ENCODE results near the gene NR5A2.

NR5A2 gene

DNA sequence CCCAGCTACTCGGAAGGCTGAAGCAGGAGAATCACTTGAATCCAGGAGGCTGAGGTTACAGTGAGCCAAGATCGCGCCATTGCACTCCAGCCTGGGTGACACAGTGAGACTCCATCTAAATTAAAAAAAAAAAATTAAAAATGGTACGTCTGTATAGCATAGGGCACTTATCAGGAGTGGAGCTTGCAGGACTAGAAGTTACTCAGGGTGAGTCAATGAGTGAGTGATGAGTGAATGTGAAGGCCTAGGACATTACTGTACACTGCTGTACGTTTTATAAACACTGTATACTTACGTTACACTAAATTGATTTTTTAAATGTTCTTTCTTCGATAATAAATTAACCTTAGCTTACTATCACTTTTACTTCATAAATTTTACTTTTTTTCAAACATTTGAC is 183.6 kb downstream of the NR5A2 start:
- ChIA-PET CTCF (no interaction called here), POLR2A (no interaction called here)
- no peak overlapping the region for H3K4me3 ChIP-seq (ENCODE audit: low read depth, low read length)
- no peaks in the 10 kb centered on the region for H3K4me1 ChIP-seq (ENCODE audit: control insufficient read depth, insufficient read depth, low read length)
- no peaks in the 10 kb centered on the region for H3K9me3 ChIP-seq (ENCODE audit: control insufficient read depth, insufficient read depth, low read depth, low read length)
- TF ChIP-seq, protein P1, sequence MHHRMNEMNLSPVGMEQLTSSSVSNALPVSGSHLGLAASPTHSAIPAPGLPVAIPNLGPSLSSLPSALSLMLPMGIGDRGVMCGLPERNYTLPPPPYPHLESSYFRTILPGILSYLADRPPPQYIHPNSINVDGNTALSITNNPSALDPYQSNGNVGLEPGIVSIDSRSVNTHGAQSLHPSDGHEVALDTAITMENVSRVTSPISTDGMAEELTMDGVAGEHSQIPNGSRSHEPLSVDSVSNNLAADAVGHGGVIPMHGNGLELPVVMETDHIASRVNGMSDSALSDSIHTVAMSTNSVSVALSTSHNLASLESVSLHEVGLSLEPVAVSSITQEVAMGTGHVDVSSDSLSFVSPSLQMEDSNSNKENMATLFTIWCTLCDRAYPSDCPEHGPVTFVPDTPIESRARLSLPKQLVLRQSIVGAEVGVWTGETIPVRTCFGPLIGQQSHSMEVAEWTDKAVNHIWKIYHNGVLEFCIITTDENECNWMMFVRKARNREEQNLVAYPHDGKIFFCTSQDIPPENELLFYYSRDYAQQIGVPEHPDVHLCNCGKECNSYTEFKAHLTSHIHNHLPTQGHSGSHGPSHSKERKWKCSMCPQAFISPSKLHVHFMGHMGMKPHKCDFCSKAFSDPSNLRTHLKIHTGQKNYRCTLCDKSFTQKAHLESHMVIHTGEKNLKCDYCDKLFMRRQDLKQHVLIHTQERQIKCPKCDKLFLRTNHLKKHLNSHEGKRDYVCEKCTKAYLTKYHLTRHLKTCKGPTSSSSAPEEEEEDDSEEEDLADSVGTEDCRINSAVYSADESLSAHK (tag by site-specific recombination; IDR thresholded peaks at IDR 0.05): no peak
- TF ChIP-seq, protein P2, sequence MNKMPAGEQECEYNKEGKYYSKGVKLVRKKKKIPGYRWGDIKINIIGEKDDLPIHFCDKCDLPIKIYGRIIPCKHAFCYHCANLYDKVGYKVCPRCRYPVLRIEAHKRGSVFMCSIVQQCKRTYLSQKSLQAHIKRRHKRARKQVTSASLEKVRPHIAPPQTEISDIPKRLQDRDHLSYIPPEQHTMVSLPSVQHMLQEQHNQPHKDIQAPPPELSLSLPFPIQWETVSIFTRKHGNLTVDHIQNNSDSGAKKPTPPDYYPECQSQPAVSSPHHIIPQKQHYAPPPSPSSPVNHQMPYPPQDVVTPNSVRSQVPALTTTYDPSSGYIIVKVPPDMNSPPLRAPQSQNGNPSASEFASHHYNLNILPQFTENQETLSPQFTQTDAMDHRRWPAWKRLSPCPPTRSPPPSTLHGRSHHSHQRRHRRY (tag by site-specific recombination; IDR thresholded peaks at IDR 0.05): no peak
- TF ChIP-seq TCF7L2 (IDR thresholded peaks at IDR 0.05; ENCODE audit: borderline replicate concordance, low read depth, low read length) (no peak), RBAK (tag by site-specific recombination; IDR thresholded peaks at IDR 0.05) (no peak), WT1 (tag by site-specific recombination; IDR thresholded peaks at IDR 0.05) (no peak), ZNF555 (tag by site-specific recombination; conservative IDR thresholded peaks at IDR 0.05) (no peak), ZNF544 (tag by site-specific recombination; IDR thresholded peaks at IDR 0.05) (no peak), ZNF146 (tag by site-specific recombination; IDR thresholded peaks at IDR 0.05) (no peak), ZNF223 (tag by site-specific recombination; IDR thresholded peaks at IDR 0.05) (no peak), ZNF324 (tag by site-specific recombination; IDR thresholded peaks at IDR 0.05) (no peak), ZNF350 (tag by site-specific recombination; IDR thresholded peaks at IDR 0.05) (no peak), ZNF621 (tag by site-specific recombination; IDR thresholded peaks at IDR 0.05) (no peak), ZFP37 (tag by site-specific recombination; IDR thresholded peaks at IDR 0.05) (no peak), ZBTB17 (tag by site-specific recombination; IDR thresholded peaks at IDR 0.05) (no peak), ZBTB8A (tag by site-specific recombination; IDR thresholded peaks at IDR 0.05) (no peak), SP7 (tag by site-specific recombination; IDR thresholded peaks at IDR 0.05) (no peak), PRDM1 (tag by site-specific recombination; IDR thresholded peaks at IDR 0.05) (no peak), ZNF785 (tag by site-specific recombination; IDR thresholded peaks at IDR 0.05) (no peak)
- TF ChIP-seq, protein P3, sequence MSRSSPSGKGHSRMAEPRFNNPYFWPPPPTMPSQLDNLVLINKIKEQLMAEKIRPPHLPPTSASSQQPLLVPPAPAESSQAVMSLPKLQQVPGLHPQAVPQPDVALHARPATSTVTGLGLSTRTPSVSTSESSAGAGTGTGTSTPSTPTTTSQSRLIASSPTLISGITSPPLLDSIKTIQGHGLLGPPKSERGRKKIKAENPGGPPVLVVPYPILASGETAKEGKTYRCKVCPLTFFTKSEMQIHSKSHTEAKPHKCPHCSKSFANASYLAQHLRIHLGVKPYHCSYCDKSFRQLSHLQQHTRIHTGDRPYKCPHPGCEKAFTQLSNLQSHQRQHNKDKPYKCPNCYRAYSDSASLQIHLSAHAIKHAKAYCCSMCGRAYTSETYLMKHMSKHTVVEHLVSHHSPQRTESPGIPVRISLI (tag by site-specific recombination; IDR thresholded peaks at IDR 0.05): no peak
- TF ChIP-seq, protein P4, sequence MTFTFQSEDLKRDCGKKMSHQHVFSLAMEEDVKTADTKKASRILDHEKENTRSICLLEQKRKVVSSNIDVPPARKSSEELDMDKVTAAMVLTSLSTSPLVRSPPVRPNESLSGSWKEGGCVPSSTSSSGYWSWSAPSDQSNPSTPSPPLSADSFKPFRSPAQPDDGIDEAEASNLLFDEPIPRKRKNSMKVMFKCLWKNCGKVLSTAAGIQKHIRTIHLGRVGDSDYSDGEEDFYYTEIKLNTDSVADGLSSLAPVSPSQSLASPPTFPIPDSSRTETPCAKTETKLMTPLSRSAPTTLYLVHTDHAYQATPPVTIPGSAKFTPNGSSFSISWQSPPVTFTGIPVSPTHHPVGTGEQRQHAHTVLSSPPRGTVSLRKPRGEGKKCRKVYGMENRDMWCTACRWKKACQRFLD (tag by site-specific recombination; IDR thresholded peaks at IDR 0.05): no peak
- no peaks in the 10 kb centered on the region for H3K36me3 ChIP-seq (ENCODE audit: control insufficient read depth in 2 of 2, insufficient read depth in 1 of 2, low read length in 2 of 2)
- H3K27ac ChIP-seq (ENCODE audit: extremely low read depth, low read depth, low read length): no peak overlapping the region

DNA sequence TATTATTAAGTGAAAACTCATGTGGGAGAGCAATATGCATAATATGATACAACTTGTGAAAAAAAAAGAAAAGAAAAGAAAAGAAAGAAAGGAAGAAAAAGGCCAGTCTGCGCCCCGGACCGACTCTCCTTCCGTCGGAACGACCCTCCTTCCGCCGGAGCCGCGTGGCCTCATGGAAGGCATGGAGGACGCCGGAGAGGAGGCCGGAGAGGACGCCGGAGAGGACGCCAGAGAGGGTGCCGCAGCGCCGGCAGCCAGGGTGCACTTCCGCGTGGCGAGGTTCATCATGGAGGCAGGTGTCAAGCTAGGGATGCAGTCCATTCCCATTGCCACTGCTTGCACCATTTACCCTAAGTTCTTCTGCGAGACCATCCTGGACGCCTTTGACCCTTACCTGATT is 185.9 kb downstream of the NR5A2 start:
- no peak overlapping the region for H3K27ac ChIP-seq (ENCODE audit: extremely low read depth, low read depth, low read length)
- H3K36me3 ChIP-seq (ENCODE audit: control insufficient read depth in 2 of 2, insufficient read depth in 1 of 2, low read length in 2 of 2): no peaks in the 10 kb centered on the region
- ChIA-PET CTCF (no interaction called here), POLR2A (no interaction called here)
- H3K4me1 ChIP-seq (ENCODE audit: control insufficient read depth, insufficient read depth, low read length): no peaks in the 10 kb centered on the region
- H3K9me3 ChIP-seq (ENCODE audit: control insufficient read depth, insufficient read depth, low read depth, low read length): no peaks in the 10 kb centered on the region
- no peak overlapping the region for H3K4me3 ChIP-seq (ENCODE audit: low read depth, low read length)
- no peak for TF ChIP-seq ZNF10 (tag by site-specific recombination; IDR thresholded peaks at IDR 0.05)
- no peak for TF ChIP-seq SALL2 (tag by site-specific recombination; IDR thresholded peaks at IDR 0.05; ENCODE audit: borderline replicate concordance)
- TF ChIP-seq, protein P5, sequence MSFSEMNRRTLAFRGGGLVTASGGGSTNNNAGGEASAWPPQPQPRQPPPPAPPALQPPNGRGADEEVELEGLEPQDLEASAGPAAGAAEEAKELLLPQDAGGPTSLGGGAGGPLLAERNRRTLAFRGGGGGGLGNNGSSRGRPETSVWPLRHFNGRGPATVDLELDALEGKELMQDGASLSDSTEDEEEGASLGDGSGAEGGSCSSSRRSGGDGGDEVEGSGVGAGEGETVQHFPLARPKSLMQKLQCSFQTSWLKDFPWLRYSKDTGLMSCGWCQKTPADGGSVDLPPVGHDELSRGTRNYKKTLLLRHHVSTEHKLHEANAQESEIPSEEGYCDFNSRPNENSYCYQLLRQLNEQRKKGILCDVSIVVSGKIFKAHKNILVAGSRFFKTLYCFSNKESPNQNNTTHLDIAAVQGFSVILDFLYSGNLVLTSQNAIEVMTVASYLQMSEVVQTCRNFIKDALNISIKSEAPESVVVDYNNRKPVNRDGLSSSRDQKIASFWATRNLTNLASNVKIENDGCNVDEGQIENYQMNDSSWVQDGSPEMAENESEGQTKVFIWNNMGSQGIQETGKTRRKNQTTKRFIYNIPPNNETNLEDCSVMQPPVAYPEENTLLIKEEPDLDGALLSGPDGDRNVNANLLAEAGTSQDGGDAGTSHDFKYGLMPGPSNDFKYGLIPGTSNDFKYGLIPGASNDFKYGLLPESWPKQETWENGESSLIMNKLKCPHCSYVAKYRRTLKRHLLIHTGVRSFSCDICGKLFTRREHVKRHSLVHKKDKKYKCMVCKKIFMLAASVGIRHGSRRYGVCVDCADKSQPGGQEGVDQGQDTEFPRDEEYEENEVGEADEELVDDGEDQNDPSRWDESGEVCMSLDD (tag by site-specific recombination; IDR thresholded peaks at IDR 0.05): no peak
- no peak for TF ChIP-seq ZSCAN23 (tag by site-specific recombination; IDR thresholded peaks at IDR 0.05)
- no peak for TF ChIP-seq ZNF585B (tag by site-specific recombination; IDR thresholded peaks at IDR 0.05)
- no peak for TF ChIP-seq KLF10 (tag by site-specific recombination; IDR thresholded peaks at IDR 0.05)
- TF ChIP-seq ZNF146 (tag by site-specific recombination; IDR thresholded peaks at IDR 0.05): no peak
- no peak for TF ChIP-seq ZNF530 (tag by site-specific recombination; IDR thresholded peaks at IDR 0.05; ENCODE audit: low read depth)
- TF ChIP-seq ZNF843 (tag by site-specific recombination; IDR thresholded peaks at IDR 0.05): no peak
- TF ChIP-seq, protein P6, sequence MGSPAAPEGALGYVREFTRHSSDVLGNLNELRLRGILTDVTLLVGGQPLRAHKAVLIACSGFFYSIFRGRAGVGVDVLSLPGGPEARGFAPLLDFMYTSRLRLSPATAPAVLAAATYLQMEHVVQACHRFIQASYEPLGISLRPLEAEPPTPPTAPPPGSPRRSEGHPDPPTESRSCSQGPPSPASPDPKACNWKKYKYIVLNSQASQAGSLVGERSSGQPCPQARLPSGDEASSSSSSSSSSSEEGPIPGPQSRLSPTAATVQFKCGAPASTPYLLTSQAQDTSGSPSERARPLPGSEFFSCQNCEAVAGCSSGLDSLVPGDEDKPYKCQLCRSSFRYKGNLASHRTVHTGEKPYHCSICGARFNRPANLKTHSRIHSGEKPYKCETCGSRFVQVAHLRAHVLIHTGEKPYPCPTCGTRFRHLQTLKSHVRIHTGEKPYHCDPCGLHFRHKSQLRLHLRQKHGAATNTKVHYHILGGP (tag by site-specific recombination; IDR thresholded peaks at IDR 0.05): no peak

Measured in HEK293 (cell line).